ENCODE data around the gene SIGLEC7. TPM values are rescaled to one million over a fixed set of nuclear protein-coding genes. Genes with fewer than 3 reads are reported as not detected.
A peak's percentile ranks its signal among the peaks of the same experiment; 100 is the strongest.

The SIGLEC7 gene
- 1 to 10 TPM; 2.4 to 7.3 (median 3.9) TPM for total RNA-seq
- long read RNA-seq, partial matches to known transcripts, result 0 of 1 reads
- long read RNA-seq, other reads (novel, unspliced or antisense), result 1 of 1 reads

- DNase-seq, result peak in 1 of 3 donors; percentile 70
- intact Hi-C loops (cut with DNase I), result no loop called here
These were observed at the start of gene SIGLEC7 for GRCh38 chr19:51142119-51142518. SIGLEC7 (plus strand) TSS chr19:51142301; CDS start chr19:51142370, 69 bp downstream.

GRCh38 chr19:51093101-51093500, 49.0 kb upstream of the SIGLEC7 start:
- no peaks in the 10 kb centered on the region for H3K9me3 ChIP-seq
- H3K4me3 ChIP-seq, result no peak overlapping the region
- TF ChIP-seq CTCF (IDR thresholded peaks at IDR 0.05) (no peak), POLR2A (IDR thresholded peaks at IDR 0.05) (no peak)
- WGBS (ENCODE audit: insufficient coverage, low coverage, low lambda C conversion rate, missing lambda C conversion rate), result 45% methylated on average over 5 of the region's 8 CpGs
- H3K36me3 ChIP-seq, result no peaks in the 10 kb centered on the region
- peak in 1 of 3 donors; percentile 18 for DNase-seq
- H3K4me1 ChIP-seq, result no peaks in the 10 kb centered on the region
- ATAC-seq, result no peak
- no peaks in the 10 kb centered on the region for H3K27me3 ChIP-seq
- H3K27ac ChIP-seq, result no peak overlapping the region
- intact Hi-C loops (cut with DNase I), result no loop called here

More at GRCh38 chr19:51142119-51142518, at the start of gene SIGLEC7:
- ATAC-seq, result peak; percentile 46 to 60 (median 53)
- Histone ChIP-seq H3K27ac (peak within 1 kb of the TSS; percentile 22 to 40 (median 26)), H3K27me3 (no peaks in the 10 kb centered on the region), H3K4me1 (no peaks in the 10 kb centered on the region), H3K9me3 (no peaks in the 10 kb centered on the region), H3K4me3 (peak within 1 kb of the TSS in 1 of 3 donors; percentile 24), H3K36me3 (no peaks in the 10 kb centered on the region)
- TF ChIP-seq CTCF (IDR thresholded peaks at IDR 0.05) (no peak), POLR2A (IDR thresholded peaks at IDR 0.05) (peak; percentile 54)
- 36% methylated on average over 13 of the region's 14 CpGs for WGBS (ENCODE audit: insufficient coverage, low coverage, low lambda C conversion rate, missing lambda C conversion rate)

DNA sequence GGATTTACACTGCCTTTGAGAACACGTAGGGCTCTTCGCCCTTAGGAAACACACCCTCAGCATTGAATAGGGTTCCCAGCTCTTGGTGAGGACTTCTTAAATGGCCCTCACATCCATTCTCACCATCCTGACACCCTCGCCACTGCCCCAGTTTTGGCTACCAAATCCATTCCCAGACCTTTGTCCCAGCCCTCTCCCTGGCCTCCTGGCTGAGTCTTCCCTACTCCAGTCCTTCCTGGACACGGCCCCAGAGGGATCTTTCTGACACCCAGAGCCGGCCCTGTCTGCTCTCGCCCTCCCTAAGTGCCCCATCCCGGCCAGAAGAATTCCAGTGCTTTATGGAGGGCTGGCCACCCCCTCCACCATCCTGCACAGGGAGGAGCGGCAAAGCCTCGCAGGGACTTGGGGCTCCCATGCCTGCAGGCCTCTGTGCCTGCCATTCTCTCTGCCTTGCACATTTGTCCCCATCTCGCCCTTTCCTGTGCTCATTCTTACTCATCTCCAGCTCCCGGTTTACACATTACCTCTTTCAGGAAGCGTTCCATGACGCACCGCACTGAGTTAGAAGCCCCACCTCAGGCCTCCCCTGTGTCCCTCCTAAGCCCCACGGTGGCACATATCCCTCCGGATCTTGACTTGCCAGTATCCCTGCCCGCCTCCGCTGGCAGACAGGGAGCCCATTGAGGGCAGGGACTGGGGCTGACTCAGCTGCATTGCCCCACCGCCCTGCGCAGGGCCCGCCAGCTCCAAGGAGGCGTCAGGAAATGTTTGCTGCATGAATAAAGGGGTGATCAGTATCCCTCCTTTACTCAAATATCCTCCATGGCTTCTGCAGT, 48.4 kb upstream of the SIGLEC7 start:
- H3K9me3 ChIP-seq, result no peaks in the 10 kb centered on the region
- WGBS (ENCODE audit: insufficient coverage, low coverage, low lambda C conversion rate, missing lambda C conversion rate), result 81% methylated on average over 9 of the region's 22 CpGs
- H3K27me3 ChIP-seq, result no peaks in the 10 kb centered on the region
- intact Hi-C loops (cut with DNase I), result no loop called here
- TF ChIP-seq CTCF (IDR thresholded peaks at IDR 0.05) (no peak), POLR2A (IDR thresholded peaks at IDR 0.05) (no peak)
- ATAC-seq, result no peak
- peak in 1 of 3 donors; percentile 35 for DNase-seq
- H3K4me1 ChIP-seq, result no peaks in the 10 kb centered on the region
- H3K27ac ChIP-seq, result no peak overlapping the region
- H3K36me3 ChIP-seq, result no peaks in the 10 kb centered on the region
- no peak overlapping the region for H3K4me3 ChIP-seq

- ATAC-seq (no peak), DNase-seq (peak in 1 of 3 donors; percentile 50)
- WGBS (ENCODE audit: insufficient coverage, low coverage, low lambda C conversion rate, missing lambda C conversion rate), result 40% methylated on average over 7 of the region's 15 CpGs
- H3K4me3 ChIP-seq, result no peak overlapping the region
- no peaks in the 10 kb centered on the region for H3K4me1 ChIP-seq
- H3K27ac ChIP-seq, result no peak overlapping the region
- TF ChIP-seq CTCF (IDR thresholded peaks at IDR 0.05) (peak in 3 of 4 donors; percentile 47 to 51 (median 50)), POLR2A (IDR thresholded peaks at IDR 0.05) (no peak)
- no peaks in the 10 kb centered on the region for H3K27me3 ChIP-seq
- H3K36me3 ChIP-seq, result no peaks in the 10 kb centered on the region
- H3K9me3 ChIP-seq, result no peaks in the 10 kb centered on the region
- intact Hi-C loops (cut with DNase I), result no loop called here
These were observed 47.3 kb upstream of the SIGLEC7 start for GRCh38 chr19:51094696-51095279.
